ENCODE data around the gene ANKIB1. TPM values are rescaled to one million over a fixed set of nuclear protein-coding genes. Genes with fewer than 3 reads are reported as not detected.
"Not testable (repeated sequence)": the region's sequence is repeated elsewhere in the genome, so short reads cannot be mapped to it uniquely, and the experiment has no call there.

Gene ANKIB1
- 26.1 TPM for total RNA-seq

GRCh38 chr7:92245487-92246359 is at the start of gene ANKIB1, which contains the start of gene KRIT1:
Gene ANKIB1, plus strand, starts transcription at chr7:92245974. Its CDS starts 49,005 bp downstream, at chr7:92294979.
Gene KRIT1, minus strand, starts transcription at chr7:92245914. Its CDS starts 3,779 bp downstream, at chr7:92242135.
- ATAC-seq = peak; percentile 92

- no peak for ATAC-seq
These were observed 45.0 kb upstream of the ANKIB1 start for GRCh38 chr7:92200791-92201190.

DNA sequence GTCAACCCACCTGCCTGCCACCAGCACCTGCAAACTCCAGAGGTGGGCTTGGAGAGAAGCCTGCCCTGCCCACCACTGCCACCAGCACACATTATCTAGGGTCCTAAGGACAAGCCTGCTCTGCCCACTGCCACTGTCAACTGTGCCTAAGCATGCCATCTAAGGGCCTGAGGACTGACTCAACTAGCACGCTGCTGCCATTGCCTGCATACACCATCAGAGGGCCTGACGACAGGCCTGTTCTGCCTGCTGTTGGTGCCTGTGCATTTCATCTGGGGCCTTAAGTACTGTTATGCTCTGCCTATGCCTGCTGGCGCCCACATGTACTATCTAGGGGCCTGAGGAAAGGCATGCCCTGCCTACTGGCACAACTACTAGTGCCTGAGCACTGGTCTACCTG is 39.8 kb upstream of the ANKIB1 start:
- ATAC-seq = no peak

DNA sequence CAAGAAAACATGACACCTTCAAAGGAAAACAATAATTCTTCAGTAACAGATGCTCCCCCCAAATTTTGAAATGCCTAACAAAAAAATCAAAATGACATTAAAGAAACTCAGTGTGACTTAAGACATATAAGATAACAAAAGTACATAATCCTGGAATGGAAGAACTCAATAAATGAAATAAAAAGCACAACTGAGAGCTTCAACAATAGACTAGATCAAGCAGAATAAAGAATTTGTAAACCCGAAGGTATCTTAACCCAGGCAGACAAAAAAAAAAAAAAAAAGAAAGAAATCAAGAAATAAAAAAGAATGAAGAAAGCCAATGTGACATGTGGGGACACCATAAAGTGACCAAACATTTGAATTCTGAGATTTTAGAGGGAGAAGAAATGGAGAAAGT is 39.1 kb upstream of the ANKIB1 start:
- ATAC-seq = no peak

- ATAC-seq = peak; percentile 36
These were observed 24.0 kb upstream of the ANKIB1 start for GRCh38 chr7:92221766-92222165.

DNA sequence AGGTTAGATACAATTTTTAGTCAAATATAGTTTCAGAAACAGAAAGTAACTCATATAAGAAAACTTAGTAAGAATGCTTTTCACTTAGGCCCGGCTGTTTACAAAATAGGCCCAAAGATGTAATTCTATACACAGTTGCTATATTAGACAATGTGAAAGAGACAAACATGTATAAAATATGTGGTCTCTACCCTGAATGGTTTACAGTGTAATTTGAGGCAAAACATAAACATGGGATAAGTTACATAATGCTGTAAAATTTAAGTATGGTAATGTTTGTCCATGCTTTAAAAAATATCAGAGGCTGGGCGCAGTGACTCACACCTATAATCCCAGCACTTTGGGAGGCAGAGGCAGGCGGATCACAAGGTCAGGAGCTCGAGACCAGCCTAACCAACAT is 18.8 kb upstream of the ANKIB1 start:
- ATAC-seq = no peak

DNA sequence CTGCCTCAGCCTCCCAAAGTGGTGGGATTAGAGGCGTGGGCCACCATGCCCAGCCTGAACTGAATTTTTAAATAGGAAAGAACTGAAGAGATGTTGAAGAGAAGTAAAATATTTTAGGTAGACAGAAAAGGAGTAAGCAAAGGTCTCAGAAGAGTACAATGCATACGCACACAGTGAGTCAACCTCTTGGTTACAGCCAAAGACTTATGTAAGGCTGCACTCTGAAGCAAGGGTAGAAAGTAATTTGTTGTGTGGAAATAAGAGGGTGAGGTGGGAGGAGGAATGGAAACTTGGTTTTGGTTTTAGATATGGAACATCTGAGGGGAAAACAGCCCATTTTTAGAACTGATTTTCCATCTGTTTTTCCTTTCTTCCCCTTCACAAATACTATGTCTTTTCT is 17.7 kb upstream of the ANKIB1 start:
- no peak for ATAC-seq

- no peak for ATAC-seq
These were observed 17.0 kb upstream of the ANKIB1 start for GRCh38 chr7:92228742-92229141.

DNA sequence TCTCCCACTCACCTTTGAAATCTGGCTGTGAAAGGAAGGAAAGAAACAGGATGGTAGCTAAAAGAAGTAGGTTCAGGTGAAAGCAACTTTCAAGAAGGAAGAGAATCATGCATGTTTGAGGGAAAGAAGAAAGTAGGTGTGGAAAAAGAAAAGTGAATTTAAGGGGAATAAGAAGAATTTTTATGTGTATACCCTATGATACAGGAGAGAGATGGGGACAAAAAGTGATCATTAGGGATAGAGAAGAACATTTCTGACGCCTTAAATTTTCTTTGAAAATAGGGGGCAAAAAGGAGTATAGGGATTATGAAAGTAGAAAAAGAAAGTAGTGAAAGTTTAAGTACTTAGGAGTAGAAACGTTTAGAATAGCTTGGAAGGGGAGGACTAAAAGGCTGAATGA is 15.2 kb upstream of the ANKIB1 start:
- no peak for ATAC-seq

GRCh38 chr7:92242972-92243371 is 2.8 kb upstream of the ANKIB1 start:
- ATAC-seq = no peak

- no peak for ATAC-seq
These were observed 827 bp upstream of the ANKIB1 start for GRCh38 chr7:92244808-92245486.

DNA sequence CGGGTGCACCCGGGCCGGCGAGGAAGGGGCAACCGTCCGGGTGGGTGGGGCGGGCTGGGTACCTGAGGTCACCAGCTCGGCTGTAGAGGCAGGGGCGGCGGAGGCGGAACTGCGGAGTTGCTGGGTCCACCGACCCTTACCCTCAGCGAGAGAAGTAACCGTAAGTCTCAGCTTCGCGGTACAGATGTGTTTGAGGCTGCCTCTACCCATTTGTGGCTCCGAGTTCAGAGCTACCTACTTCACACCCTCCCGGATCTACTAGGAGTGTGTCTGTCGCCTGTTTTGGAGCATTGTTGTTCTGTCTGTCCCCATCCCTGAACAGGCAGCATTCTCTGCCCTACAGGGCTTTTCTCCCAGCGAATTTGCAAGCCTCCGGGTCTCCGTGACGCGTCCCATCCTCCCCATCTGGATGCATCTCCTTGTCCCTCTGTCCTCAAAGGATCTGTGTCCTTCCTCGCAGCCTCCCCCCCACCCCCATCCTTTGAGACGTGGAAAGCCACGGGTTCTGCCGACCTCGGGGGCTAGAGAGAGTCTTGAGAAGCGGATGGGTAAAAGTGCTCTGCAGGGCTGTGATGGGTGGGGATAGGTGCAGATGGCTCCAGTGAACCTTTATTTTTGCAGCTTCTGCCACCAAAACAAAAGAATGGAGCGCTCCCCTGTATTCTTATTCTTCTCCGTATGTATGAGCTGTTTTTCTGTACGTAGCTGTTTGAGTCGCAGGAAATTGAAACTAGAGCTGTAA is 757 bp downstream of the ANKIB1 start:
- peak; percentile 51 for ATAC-seq

DNA sequence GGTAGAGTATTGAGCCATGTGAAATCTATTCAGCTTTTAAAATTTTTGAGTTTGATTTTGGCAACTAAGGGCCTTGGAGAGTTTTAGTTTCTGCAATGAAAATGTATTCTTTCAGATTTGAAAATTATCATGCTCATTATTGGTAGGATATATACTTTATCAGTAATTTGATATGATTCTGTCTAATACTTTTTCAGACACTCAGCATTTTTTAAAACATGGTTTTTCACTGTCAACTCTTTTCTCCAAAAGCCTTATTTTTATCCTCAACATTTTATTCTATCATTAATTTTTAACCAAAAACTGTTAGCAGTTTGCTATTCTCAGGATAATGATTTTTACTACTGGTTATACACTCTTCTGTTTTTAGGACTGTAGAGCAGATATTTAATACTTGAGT is 4.8 kb downstream of the ANKIB1 start:
- no peak for ATAC-seq

- ATAC-seq = no peak
These were observed 5.4 kb downstream of the ANKIB1 start for GRCh38 chr7:92251181-92251580.

- no peak for ATAC-seq
These were observed 7.5 kb downstream of the ANKIB1 start for GRCh38 chr7:92253251-92253650.

GRCh38 chr7:92254800-92255199 is 9.0 kb downstream of the ANKIB1 start:
- not testable (repeated sequence) for ATAC-seq

DNA sequence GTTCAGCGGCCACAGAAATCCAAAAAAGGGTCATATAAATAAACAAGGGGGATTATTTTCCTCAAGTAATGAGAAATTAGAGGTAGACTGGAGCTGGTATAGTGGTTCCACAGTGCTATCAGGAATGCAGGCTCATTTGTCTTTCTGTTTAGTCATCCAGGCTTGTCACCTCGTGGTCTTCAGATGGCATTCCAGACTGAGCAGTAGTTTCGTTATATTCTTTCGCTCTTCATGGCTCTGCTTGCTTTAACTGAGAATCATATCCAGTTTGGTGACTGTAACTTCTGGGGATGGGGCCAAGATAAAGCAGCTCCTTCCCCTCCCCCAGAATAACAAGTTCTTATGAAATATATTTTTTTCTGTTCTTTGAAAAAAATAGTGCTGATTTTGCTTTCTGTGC is 9.5 kb downstream of the ANKIB1 start:
- no peak for ATAC-seq

- ATAC-seq = no peak
These were observed 13.3 kb downstream of the ANKIB1 start for GRCh38 chr7:92259062-92259461.

GRCh38 chr7:92259610-92260247 is 14.0 kb downstream of the ANKIB1 start:
- no peak for ATAC-seq

- ATAC-seq = peak; percentile 80
These were observed 14.5 kb downstream of the ANKIB1 start for GRCh38 chr7:92260248-92260781.

- ATAC-seq = no peak
These were observed 20.9 kb downstream of the ANKIB1 start for GRCh38 chr7:92266415-92267241.
